NCI-H2107 treated with DMSO at 0.1 percent for 48 hours (cell line): Measurements from ENCODE around the gene MN1.

Source experiments
- DNase-seq: peaks from one replicate; lab custom pipeline; 2025; ENCODE audit not compliant: unreplicated experiment; lab: John Stamatoyannopoulos, UW

MN1 gene

GRCh38 chr22:27719036-27719347, 82.6 kb downstream of the MN1 start:
- DNase-seq: no peak

GRCh38 chr22:27718186-27719035, 83.1 kb downstream of the MN1 start:
- DNase-seq: no peak

GRCh38 chr22:27717094-27717493, 84.5 kb downstream of the MN1 start:
- no peak for DNase-seq

GRCh38 chr22:27716074-27716473, 85.5 kb downstream of the MN1 start:
- DNase-seq: no peak

- no peak for DNase-seq
Observed at GRCh38 chr22:27715106-27715505, 86.5 kb downstream of the MN1 start.

GRCh38 chr22:27714068-27714467, 87.5 kb downstream of the MN1 start:
- no peak for DNase-seq

- no peak for DNase-seq
Observed at GRCh38 chr22:27713461-27713860, 88.1 kb downstream of the MN1 start.

GRCh38 chr22:27711756-27712155, 89.8 kb downstream of the MN1 start:
- no peak for DNase-seq

- no peak for DNase-seq
Observed at GRCh38 chr22:27711012-27711411, 90.5 kb downstream of the MN1 start.

GRCh38 chr22:27709919-27710675, 91.5 kb downstream of the MN1 start:
- no peak for DNase-seq

GRCh38 chr22:27706489-27706888, 95.1 kb downstream of the MN1 start:
- DNase-seq: no peak

- DNase-seq: no peak
Observed at GRCh38 chr22:27705408-27706080, 96.0 kb downstream of the MN1 start.

- DNase-seq: no peak
Observed at GRCh38 chr22:27704581-27704980, 97.0 kb downstream of the MN1 start.

- no peak for DNase-seq
Observed at GRCh38 chr22:27699383-27700019, 102.1 kb downstream of the MN1 start.

- no peak for DNase-seq
Observed at GRCh38 chr22:27698813-27699212, 102.7 kb downstream of the MN1 start.
